Stimulated activated CD4-positive, alpha-beta T cell treated with anti-CD3 and anti-CD28 coated beads, Interleukin-12 subunit alpha, Interleukin-12 subunit beta, amount 100 ng/mL, for 48 hours (primary cell): Measurements from ENCODE around the gene COIL.

Source experiments
- DNase-seq, 3 donors: peaks; one replicate each; pipeline ENCODE4 v3.0.0-alpha.2; 2020; ENCODE audit warnings: low read depth in 2 of 3, low spot score in 1 of 3

COIL gene

DNA sequence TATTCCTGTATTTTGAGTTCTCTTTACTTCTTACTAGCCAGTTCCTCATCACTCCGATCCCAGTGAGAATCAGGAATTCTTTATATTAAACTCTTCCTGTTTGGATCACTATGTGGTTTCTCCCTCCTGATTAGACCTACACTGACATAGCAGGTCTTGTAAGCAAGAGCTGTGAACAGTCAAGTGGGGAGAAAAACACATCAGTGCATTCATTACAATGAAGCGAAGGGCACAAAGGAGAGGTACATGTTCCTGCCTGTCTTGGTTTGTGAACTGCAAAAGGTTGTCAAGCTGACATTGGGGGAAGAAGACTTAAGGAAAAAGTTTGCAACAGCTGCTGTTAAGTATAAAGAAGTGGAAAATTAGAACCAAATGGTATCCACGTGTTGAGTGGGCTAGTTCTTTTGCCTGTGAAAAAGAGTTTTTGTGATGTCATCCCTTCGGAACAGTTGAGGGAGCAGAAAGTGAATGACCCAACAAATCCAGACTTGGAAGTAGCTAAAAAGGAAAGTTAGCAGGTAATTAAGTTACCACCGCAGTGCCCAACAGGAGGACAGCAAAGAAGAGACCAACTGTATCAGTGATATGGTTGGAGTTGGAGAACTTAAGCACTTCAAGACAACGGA lies 24.0 kb downstream of the COIL start:
- no peak for DNase-seq

DNA sequence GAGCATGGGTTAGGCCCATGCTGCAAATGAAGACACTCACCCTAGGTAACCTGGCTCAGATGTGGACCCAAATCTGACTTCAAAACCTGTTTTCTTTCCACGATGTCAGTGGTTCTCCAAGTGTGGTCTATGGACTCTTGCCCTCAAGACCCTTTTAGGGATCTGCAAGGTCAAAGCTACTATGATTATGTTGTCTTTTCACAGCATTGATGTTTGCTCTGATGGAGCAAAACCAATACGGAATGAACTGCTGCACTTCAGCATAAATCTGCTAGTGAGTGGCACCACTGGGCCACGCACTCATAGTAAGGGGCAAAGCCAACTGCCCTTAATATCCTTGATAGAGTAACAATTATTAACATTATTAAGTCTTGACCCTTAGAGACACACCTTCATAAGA lies 25.4 kb downstream of the COIL start:
- no peak for DNase-seq

DNA sequence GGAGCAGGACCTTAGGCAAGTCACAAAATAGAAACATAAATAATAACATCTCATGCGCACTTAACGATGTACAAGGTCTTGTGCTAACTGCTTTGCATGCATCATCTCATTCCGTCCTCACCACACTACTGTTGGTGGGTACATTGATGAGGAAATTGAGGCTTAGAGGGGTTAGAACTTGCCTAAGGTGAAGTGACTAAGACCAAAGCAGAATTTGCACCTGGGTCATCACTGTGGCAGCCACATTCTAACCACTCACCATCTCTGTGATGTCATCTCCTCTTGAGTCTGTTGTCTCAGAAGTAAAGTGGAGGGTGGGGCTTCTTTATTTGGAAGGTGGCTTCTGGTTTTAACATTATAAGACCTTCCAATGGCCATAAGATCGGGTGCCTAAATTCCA lies 26.6 kb downstream of the COIL start:
- DNase-seq, result no peak

DNA sequence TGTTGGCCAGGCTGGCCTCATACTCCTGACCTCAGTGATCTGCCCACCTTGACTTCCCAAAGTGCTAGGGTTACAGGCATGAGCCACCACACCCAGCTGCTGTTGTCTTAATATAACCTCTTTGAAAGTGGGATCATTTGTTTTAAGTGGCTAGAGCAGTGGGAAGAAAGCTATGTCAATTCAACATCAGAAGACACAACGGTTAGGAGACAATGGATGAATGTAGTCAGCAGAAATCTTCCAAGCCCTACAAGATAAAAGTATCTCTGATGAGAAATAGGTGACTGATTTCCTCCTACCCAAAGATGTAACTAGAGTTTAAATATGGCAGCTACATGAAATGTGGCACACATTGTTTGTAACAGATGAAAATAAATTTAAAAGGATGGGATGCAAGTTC lies 27.0 kb downstream of the COIL start:
- no peak for DNase-seq

DNA sequence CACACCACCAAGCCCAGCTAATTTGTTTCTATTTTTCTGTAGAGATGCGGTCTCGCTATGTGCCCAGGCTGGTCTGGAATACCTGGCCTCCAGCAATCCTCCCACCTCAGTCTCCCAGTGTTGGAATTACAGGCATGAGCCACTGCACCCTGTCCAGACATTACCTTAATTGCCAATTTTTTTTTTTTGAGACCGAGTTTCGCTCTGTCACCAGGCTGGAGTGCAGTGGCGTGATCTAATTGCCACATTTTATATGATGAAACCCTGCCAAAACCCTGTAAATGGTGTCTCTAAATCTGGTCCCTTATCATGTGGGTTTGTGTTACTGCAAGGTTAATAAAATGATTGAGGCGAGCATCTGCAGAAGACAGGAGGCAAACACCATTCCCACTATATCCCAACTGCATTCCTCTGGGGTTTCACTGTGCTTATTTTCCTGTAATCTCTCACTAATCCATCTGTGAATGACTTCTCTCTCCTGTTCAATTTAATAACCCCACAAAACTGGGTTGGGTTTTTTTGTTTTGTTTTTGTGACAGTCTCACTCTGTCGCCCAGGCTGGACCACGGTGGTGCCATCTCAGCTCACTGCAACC lies 27.6 kb downstream of the COIL start:
- DNase-seq, result no peak

DNA sequence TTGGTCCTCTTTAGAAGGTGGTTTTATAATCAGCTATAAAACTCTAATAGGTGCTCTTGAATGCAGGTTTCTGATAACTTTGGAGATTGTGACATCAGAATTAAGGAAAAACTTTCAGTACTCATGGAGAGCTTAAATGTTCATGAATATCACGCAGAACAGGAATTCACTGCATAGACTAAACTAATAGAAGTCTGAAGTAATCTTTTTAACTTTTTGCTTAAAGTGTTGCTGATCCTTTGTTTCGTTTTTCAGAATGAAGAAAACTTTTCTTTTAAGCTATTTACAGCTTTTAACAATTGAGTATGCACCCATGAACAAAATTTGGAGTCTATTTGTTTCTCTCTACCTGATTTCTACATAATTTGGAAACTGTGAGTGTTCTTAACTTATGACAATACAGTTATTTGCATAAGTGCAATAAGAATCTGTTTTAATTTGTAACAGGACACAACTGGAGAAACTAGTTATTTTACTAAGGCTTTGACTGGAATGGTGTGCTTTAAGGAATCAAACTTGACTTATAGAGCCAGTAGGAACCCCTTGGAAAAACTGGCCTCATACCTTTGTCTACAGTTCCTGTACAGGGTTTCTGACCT lies 30.0 kb downstream of the COIL start:
- no peak for DNase-seq

DNA sequence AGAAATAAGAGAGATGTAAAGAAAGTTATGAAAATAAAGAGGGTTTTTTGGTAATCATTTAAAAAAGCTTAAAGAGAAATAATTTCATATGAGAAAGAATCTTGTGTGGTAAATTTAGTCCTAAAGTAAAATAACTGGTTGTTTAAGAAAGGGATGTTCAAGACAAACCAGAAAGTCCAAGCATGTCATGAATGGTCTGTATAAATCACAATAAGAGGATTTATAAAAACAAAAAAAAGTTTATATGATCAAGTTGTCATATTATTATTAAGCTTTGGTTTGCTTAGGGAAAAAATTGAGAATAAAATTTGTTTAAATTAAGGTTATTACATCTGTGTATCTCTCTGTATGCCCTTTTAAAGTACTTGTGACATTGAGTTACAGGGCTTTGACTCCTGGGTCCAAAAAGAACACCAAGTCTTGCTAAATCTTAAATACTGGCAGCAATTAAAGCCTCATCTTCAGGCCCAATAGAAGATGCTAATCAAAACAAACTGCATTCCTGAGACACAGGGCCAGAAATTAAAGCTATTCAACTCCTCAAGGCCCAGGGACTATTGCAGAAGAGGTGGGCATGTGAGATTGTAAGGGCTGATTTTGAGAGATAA lies 31.4 kb downstream of the COIL start:
- DNase-seq, result no peak

DNA sequence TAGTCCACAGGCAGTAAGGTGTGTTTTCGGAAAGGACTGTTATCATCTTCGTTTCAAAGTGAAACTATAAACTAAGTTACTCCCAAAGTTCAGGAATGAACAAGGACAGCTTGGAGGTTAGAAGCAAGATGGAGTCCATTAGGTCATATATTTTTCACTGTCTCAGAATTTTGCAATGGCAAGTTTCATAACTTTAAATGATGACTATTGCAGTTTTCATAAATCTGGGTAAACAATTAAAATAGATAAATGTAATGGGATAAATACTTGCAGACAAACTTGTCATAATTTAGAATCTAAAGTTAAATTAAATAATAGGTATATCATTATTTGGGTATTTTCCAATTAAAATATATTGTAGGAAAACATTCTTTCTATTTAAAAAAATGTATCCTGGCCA lies 32.3 kb downstream of the COIL start:
- no peak for DNase-seq

DNA sequence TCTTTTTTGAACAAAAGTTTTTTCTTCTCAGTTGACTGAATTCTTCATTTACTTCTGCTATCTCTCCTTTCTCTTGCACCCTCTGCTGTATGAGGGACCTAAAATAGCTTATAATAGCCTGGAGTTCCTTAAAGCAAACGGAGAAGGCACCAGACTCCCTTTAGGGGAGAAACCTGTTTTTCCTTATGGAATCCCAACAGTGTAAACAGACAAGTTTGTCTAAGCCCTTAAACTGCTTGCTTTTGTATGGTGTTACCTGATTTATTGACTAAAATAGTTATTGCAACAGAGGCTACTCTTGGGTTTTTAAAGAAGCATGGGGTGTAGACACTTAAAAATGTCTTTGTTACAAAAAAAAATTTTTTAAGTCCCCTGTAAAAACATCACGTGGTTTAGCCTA lies 34.1 kb downstream of the COIL start:
- DNase-seq, result no peak

DNA sequence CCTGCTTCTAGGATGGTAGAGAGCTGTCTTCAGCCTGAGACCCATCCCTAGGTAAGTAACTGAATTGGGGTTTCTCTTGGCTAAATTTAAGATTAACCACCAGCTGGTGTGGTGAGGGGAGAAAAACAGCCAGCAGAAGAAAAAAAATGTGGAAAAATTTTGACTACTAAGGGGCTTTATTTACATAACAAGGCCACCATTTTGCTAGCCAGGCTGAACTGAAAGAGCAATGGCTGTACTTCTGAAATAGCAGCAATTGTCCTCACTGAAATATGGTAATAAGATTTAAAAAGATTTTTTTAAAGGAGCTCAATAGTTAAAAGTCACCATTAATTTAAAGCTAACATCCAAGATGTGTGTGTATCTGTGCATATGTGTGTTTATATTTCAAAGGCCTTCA lies 34.6 kb downstream of the COIL start:
- DNase-seq, result no peak

DNA sequence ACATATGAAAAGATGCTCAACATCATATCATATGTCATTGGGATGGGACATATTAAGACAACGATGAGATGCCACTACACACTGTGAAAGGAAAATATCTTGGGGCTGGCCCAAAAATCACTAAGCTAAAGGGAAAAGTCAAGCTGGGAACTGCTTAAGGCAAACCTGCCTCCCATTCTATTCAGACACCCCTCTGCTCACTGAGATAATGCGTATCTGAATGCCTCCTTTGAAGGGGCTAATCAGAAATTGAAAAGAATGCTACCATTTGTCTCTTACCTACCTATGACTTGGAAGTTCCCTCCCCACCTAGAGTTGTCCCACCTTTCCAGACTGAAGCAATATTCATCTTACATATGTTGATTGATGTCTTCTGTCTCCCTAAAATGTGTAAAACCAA lies 35.8 kb downstream of the COIL start:
- DNase-seq, result no peak

DNA sequence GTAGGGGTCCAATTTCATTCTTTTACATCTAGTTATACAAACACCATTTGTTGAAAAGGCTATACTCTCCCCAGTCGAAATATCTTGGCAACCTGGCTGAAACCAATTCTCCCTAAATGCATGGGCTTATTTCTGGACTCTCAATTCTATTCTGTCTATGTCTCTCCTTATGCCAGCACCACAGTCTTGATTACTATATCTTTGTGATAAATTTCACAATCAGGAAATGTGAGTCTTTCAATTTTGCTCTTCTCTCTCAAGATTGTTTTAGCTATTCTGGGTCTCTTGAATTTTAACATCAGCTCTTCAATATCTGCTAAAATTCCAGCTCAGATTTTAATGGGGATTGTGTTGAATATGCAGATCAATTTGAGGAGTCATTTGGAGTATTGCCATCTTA lies 41.1 kb downstream of the COIL start:
- no peak for DNase-seq

DNA sequence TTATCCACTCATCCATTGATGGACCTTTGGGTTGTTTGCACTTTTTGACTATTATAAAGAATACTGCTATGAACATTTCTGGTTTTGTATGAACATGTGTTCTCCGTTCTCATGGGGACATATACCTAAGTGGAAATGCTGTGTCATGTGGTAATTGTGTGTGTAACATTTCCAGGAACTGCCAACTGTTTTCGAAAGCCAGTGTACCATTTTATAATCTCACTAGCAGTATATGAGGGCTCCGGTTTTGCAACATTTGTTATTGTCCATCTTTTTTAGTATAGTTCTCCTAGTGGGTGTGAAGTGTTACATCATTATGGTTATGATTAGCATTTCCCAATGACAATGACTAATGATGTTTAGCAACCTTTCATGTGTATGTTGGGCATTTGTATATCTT lies 41.9 kb downstream of the COIL start:
- DNase-seq, result no peak

DNA sequence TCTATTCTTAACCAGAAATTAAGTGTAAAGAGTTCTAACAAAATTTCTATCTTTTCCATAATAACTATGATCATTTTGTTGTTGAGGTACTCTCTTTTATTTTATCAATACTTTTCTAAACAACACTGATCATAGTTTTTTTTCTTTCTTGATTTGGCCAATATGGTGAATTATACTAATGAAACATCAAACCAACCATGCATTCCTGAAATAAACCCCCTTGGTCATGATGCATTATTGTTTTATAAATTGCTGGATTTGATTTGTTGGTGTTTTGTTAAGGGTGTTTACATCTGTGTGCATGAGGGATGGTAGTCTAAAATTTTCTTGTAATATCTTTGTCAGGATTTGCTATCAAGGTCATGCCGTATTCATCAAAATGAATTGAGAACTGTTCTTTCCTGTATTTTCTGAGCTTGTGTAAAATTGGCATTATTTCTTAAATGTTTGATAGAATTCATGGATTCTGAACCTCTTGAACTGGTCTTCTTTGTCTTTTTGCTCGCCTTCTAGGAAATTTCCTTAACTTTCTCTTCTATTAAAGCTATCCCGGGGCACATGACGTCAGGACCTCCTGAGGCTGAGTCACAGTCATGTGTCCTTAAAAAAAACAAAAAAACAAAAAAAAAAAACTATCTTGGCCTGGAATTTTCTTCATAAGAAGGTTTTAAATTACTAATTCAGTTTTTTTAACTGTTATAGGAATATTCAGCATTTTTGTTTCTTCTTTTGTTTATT lies 43.1 kb downstream of the COIL start:
- DNase-seq, result no peak

DNA sequence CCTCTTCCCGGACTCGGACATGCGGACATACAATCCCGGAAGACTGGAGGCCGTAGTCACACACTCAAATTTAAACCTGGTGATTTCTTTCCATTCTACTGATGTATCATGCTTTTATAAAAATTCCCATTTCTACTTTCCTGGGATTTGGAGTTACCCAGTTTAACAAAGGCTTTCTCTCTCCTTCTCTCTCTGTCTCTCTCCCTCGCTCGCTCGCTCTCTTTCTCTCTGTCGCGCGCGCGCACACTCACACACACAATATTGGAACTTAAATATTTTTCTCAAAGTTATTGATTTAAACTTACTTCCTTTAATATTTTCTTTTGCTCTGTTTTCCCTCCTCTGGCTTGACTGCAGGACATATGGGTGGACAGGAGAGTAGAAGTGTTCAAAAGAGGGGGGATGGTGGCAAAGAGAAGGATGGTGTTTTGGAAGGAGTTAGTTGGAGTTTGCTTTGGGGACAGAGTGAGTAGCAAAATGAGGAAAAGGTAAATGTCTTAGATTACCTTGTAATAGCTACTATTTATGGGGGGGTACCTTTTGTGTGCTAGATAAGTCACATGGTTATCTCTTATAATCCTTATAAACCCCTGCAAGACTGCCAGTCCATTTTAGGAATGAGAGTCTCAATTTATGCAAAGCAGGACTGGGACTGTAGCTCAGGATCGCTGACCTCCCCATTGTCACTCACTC lies 46.1 kb downstream of the COIL start:
- no peak for DNase-seq

DNA sequence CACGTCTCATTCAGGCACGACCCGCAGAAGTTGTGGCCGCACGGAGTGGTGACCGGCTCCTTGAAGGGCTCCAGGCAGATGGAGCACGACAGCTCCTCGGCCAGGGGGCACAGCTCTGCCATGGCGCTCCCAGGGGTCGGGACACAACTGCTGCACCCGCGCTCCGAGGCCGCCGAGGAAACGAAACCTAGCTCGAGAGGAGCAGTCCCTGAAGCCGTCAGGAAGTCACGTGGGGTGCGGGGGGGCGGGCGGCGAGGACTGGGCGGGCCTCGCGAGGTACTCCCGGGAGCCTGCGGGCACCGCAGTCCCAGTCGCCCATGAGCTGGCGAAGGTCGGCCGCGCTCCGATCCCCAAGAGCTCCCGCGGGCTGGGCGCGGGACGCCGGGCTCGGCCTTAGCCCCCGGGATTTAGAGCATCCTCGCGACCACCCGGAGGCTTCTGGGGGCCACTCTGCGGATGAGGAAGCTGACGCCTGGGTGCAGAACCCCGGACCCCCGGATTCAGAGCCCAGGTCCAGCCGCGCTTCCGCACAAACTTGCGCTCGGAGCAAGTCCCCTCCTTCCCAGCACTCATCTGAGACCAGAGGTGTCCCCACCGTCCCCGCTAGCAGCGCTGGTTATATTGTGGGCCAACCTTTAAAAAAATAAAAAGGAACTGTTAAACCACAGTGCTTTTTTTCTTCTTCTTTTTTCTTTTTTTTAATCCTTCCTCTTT lies 46.8 kb downstream of the COIL start, which contains the start of gene TRIM25:
Gene TRIM25, minus strand, starts transcription at position 183 of the 714 bp plus-strand sequence. Its CDS starts 61 bp downstream, at position 122.
- peak; percentile 84 to 91 (median 84) for DNase-seq

DNA sequence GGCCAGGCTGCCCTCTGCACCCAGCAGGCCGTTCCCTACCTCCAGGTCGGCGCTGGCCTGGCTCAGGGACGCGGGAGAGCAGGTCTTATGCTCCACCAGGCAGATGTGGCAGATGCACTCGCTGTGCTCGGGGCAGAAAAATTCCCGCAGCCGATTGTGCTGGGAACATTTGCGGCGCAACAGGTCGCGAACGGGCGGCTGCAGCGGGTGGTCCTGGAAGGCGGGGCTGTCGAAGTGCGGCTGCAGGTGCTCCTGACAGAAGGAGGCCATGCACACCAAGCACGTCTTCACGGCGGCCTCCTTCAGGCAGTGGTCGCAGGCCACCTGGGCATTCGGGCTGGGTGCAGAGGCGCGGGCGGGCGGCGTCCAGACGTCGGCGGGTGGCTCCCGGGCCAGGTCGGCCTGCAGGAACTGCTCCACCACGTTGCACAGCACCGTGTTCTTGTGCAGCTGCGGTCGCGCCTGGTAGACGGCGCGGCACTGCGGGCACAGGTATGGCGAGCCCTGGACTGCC lies 47.4 kb downstream of the COIL start:
- no peak for DNase-seq

DNA sequence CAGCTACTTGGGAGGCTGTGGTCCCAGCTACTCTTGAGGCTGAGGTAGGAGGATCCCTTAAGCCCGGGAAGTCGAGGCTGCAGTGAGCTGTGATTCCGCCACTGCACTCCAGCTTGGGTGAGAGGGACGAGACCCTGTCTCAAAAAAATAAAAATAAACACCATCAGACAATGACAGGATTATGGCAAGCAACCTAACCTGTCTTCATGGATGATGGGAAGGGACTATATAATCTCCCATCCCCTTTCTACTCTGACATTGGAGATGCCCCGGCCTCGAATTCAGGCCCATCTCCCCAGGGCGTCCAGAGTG lies 47.9 kb downstream of the COIL start:
- no peak for DNase-seq

DNA sequence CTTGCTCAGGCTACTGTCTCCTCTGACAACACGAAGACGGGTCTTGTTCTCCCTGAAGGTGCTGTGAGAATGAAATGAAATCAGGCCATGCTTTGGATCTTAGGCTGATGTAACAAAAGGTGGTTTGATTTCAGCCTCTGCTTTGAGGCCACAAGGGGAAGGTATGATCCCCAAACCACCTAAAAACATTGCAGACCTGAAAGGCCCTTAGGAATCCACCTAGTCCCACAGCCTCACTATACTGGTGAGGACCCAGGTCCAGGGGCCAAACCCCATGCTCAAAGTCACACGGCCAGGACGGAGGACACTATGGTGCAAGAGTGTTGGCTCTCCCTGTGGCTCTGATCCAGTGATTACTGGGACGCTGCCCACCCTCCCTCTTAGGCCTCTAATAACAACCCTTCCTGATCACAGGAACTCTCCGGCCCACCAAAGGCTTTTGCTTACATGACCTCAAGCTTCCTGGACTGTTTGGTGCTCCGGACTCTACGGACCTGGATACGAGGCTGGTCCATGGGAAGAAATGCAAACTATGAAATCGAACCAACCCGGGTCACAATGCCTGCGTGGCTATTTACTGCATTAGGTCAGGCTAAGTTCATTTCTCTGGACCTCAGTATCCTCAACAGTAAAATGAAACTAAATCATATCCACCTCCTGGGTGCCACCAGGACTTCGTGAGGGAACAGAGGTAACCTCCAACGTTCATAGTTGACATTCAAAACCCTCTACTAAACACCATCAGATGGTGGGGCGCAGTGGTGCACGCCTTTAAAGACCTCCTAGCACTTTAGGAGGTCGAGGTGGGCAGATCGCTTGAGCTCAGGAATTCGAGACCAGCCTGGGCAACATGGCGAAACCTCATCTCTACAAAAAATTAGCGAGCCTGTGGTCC lies 48.5 kb downstream of the COIL start:
- DNase-seq, result no peak
